GM20000 (cell line): ENCODE measurements around the gene ITGB1BP1.

Experiments used
- DNase-seq: peaks from one replicate; pipeline ENCODE4 v3.0.0; 2012; ENCODE audit warnings: low spot score
- TF ChIP-seq, protein P1 (sequence below): IDR thresholded peaks from 2 replicates; pipeline ENCODE4 v1.5.1; 2012; ENCODE audit warnings: mild to moderate bottlenecking, control low read depth; ENCODE audit errors: extremely low read depth, missing control alignments

Gene ITGB1BP1

GRCh38 chr2:9462886-9463697 is 39.8 kb upstream of the ITGB1BP1 start:
- no peak for DNase-seq

DNA sequence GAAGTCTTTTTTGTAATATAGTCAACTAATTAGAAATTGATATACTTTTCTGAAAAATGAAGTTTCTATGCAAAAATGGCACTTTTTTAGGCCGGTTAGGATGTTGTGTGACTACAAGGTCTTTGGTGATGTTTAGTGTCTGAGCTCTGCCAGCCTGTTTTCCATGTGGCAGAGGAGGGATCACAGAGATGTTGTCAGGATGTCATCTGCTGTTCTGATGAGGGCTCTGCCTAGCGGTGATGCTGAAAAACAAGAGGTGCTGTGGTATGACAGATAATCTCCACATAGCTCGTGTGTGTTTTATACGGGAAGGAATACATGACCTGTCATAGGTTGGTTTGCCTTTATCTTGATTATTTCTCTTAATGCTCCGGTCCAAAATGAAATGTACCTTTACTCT is 39.0 kb upstream of the ITGB1BP1 start:
- TF ChIP-seq, protein P1, sequence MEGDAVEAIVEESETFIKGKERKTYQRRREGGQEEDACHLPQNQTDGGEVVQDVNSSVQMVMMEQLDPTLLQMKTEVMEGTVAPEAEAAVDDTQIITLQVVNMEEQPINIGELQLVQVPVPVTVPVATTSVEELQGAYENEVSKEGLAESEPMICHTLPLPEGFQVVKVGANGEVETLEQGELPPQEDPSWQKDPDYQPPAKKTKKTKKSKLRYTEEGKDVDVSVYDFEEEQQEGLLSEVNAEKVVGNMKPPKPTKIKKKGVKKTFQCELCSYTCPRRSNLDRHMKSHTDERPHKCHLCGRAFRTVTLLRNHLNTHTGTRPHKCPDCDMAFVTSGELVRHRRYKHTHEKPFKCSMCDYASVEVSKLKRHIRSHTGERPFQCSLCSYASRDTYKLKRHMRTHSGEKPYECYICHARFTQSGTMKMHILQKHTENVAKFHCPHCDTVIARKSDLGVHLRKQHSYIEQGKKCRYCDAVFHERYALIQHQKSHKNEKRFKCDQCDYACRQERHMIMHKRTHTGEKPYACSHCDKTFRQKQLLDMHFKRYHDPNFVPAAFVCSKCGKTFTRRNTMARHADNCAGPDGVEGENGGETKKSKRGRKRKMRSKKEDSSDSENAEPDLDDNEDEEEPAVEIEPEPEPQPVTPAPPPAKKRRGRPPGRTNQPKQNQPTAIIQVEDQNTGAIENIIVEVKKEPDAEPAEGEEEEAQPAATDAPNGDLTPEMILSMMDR: no peak
- no peak for DNase-seq

More at GRCh38 chr2:9462886-9463697, 39.8 kb upstream of the ITGB1BP1 start:
- TF ChIP-seq, protein P1: no peak

DNA sequence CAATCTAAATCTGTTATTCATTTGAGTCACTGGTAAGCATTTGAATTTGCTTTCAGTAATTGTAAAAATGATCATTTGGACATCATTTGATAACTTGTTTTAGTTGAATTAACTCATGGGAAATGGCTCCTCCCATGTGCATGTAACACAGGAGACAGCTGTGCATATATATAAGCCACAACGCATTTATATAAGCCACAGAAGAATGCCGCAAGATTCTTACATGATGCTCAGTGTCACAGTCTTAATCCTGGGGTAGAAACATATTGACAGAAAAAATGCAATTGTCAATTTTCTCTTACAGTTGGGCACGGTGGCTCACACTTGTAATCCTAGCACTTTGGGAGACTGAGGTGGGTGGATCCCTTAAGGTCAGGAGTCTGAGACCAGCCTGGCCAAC is 37.8 kb upstream of the ITGB1BP1 start:
- DNase-seq: no peak
- TF ChIP-seq, protein P1: no peak

- no peak for DNase-seq
- TF ChIP-seq, protein P1: no peak
These were observed 37.2 kb upstream of the ITGB1BP1 start for GRCh38 chr2:9460441-9461017.

DNA sequence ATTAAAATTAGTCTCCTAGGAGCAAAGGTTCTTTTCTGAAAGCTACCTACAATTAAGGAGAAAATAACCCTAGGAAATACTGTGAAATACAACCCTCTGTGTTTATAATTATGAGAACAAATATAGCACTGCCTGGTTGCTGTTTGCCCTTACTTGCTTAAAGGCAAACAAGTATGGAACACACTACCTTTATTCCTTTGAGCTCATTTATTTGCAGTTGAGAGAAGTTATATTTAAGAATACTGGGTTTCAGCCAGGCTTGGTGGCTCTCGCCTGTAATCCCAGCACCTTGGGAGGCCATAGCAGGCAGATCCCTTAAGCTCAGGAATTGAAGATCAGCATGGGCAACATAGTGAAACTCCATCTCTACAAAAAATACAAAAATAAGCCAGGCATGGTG is 27.9 kb upstream of the ITGB1BP1 start:
- TF ChIP-seq, protein P1: no peak
- DNase-seq: no peak

GRCh38 chr2:9445089-9445488 is 21.8 kb upstream of the ITGB1BP1 start:
- DNase-seq: no peak
- TF ChIP-seq, protein P1: no peak

GRCh38 chr2:9443526-9443925 is 20.2 kb upstream of the ITGB1BP1 start:
- DNase-seq: no peak
- TF ChIP-seq, protein P1: no peak
